Measurements from ENCODE around the gene TRIM17. TPM values are rescaled to one million over a fixed set of nuclear protein-coding genes. Genes with fewer than 3 reads are reported as not detected.

The TRIM17 gene
- total and polyA plus RNA-seq, 12 donors = 0.17 to 7.4 (median 0.96) TPM; not detected in 3

DNA sequence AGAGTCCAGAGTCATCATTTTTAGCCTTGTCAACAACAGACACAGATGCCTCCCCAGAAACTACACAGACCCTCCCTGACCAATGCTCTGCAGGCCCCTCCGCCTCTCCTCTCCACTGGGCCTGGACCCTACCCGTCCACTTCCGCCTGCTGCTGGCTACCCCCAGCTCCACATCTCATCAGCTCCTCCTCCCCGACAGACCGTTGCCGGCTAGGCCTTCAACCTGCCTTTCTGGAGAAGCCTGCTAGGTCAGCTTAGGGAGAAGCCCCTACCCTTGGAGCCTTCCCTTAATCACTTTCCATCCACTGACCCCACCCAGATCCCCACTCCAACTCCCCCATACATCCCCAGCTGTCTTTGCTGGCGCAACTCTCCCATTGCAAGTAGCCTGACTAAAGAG lies 1.4 kb downstream of the TRIM17 start:
- TF ChIP-seq, protein P1, sequence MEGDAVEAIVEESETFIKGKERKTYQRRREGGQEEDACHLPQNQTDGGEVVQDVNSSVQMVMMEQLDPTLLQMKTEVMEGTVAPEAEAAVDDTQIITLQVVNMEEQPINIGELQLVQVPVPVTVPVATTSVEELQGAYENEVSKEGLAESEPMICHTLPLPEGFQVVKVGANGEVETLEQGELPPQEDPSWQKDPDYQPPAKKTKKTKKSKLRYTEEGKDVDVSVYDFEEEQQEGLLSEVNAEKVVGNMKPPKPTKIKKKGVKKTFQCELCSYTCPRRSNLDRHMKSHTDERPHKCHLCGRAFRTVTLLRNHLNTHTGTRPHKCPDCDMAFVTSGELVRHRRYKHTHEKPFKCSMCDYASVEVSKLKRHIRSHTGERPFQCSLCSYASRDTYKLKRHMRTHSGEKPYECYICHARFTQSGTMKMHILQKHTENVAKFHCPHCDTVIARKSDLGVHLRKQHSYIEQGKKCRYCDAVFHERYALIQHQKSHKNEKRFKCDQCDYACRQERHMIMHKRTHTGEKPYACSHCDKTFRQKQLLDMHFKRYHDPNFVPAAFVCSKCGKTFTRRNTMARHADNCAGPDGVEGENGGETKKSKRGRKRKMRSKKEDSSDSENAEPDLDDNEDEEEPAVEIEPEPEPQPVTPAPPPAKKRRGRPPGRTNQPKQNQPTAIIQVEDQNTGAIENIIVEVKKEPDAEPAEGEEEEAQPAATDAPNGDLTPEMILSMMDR (IDR thresholded peaks at IDR 0.05) = no peak
- no peak for TF ChIP-seq POLR2A (IDR thresholded peaks at IDR 0.05)
- intact Hi-C loops (cut with DNase I) = no loop called here
- Histone ChIP-seq H3K27me3 (peaks cover 14% of the 10 kb centered on the region), H3K4me3 (no peak overlapping the region), H3K27ac (no peak overlapping the region), H3K36me3 (replicated peaks in 1 of 2) (no peaks in the 10 kb centered on the region), H3K9me3 (replicated peaks in 1 of 3) (no peaks in the 10 kb centered on the region), H3K4me1 (replicated peaks in 1 of 2) (peaks cover 8 to 14% of the 10 kb centered on the region in 2 donors)
- 39 to 59% (median 55%) methylated on average over 7 of the region's 7 CpGs for WGBS, 4 donors
- DNase-seq = no peak

DNA sequence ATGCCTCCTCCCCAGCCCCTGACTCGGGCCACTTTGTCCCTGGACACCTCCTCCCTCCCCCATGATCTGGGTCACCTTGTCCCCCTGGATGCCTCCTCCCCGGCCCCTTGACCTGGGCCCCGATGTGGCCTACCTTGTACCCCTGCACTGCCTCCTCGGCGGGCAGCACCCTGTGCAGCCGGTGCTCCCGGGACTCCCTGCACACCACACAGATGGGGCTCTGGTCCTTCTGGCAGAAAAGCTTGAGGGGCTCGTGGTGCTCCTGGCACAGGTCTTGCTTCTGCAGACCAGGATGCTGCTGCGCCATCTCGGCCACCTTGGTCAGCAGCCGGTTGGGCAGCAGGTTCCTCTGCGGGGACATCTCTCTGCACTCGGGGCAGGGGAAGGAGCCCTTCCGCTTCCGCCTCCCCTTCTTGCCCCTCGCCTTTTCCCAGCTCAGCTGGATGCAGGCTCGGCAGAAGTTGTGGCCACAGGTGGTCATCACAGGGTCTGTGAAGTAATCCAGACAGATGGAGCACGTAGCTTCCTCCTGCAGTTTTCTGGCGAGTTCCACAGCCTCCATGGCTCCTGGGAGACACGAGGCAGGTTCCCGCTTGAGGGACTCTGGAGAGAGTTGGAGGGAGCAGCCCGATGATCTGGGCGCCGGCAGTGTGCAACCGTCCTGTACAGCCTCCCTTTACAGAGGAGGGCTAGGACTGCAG lies 2.0 kb downstream of the TRIM17 start:
- WGBS, 4 donors = 78 to 90% (median 82%) methylated on average over 8 to 25 of the region's 25 CpGs
- peaks cover 8 to 14% of the 10 kb centered on the region in 2 donors for H3K4me1 ChIP-seq (replicated peaks in 1 of 2)
- TF ChIP-seq, protein P1 (IDR thresholded peaks at IDR 0.05) = no peak
- TF ChIP-seq POLR2A (IDR thresholded peaks at IDR 0.05) = no peak
- peaks cover 14% of the 10 kb centered on the region for H3K27me3 ChIP-seq
- H3K4me3 ChIP-seq = no peak overlapping the region
- no peak for DNase-seq
- H3K27ac ChIP-seq = no peak overlapping the region
- intact Hi-C loops (cut with DNase I) = no loop called here
- H3K36me3 ChIP-seq (replicated peaks in 1 of 2) = no peaks in the 10 kb centered on the region
- H3K9me3 ChIP-seq (replicated peaks in 1 of 3) = no peaks in the 10 kb centered on the region

DNA sequence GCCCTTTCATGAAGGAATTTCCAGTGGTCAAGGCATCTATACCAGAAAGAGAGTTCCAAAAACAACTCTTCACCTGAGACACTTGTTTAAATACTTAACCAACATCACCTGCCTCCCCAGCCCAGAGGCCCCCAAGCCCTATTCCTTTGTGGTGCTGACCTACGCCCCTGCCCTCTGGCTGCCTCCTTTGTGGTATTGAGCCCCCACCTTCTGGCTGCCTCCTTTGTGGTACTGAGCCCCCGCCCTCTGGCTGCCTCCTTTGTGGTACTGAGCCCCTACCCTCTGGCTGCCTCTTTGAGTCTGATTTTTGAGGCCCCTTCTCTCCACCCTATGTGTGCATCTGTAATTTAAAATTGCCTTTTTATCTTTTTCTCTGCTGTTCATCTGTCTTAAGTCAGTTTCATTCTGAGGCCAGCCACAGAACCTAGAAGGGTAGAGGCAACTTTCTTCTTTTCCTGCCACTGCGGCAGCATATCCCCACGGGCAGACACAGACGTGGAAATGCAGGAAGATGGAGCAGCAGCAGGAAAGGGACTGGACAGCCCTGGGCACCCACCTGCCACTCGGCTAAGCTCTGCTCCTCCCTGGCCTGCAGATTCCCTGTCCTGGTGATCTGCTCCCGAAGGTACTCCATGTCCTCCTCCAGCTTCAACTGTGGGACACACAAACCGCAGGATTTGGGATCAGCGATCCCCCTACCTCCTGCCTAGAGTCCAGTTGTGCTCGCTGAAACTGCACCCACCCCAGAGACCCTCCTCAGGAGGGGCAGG lies 3.2 kb downstream of the TRIM17 start:
- Histone ChIP-seq H3K4me1 (replicated peaks in 1 of 2) (peaks cover 8 to 14% of the 10 kb centered on the region in 2 donors), H3K27me3 (peaks cover 14% of the 10 kb centered on the region), H3K4me3 (no peak overlapping the region), H3K27ac (no peak overlapping the region), H3K36me3 (replicated peaks in 1 of 2) (no peaks in the 10 kb centered on the region), H3K9me3 (replicated peaks in 1 of 3) (no peaks in the 10 kb centered on the region)
- no peak for TF ChIP-seq POLR2A (IDR thresholded peaks at IDR 0.05)
- TF ChIP-seq, protein P1 (IDR thresholded peaks at IDR 0.05) = no peak
- DNase-seq = no peak
- 84 to 95% (median 91%) methylated on average over 9 to 10 of the region's 10 CpGs for WGBS, 4 donors
- intact Hi-C loops (cut with DNase I) = no loop called here

DNA sequence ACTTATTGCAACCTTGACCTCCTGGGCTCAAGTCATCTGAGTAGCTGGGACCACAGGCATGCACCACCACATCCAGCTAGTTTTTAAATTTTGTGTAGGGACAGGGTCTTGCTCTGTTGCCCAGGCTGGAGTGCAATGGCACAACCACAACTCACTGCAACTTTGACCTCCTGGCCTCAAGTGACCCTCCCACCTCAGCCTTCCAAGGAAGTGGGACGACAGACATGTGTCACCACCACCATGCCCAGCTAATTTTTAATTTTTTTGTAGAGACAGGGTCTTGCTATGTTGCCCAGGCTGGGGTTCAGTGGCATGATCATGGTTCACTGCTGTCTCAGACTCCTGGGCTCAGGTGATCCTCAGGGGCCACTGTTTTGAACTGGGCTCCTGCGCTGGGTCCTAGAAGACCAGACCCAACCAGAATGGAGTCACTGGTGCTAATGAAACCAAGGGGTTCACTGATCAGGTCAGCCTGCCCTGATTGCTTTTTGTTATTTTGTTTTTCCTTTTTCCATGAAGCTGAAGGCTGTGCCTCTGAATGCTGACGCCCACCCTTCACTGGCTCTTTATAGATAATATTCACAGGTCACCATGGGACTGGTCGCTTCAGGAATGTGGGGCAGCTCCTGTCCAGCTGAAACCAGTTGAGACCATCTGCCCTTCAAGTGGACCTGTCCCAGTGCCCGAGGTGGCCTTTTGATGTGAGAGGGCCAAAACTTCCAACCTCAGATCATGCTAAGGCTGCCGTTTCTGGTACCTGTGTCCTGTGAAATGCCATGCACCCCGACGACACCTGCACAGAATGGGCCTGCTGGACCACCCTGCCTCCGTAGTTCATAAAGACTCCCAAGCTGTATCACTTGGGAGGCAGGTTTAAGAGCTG lies 4.9 kb downstream of the TRIM17 start:
- intact Hi-C loops (cut with DNase I) = no loop called here
- WGBS, 4 donors = 87 to 93% (median 90%) methylated on average over 8 to 9 of the region's 9 CpGs
- Histone ChIP-seq H3K4me3 (no peak overlapping the region), H3K27ac (no peak overlapping the region), H3K4me1 (replicated peaks in 1 of 2) (peaks cover 15 to 20% of the 10 kb centered on the region in 2 donors), H3K27me3 (peaks cover 9% of the 10 kb centered on the region), H3K9me3 (replicated peaks in 1 of 3) (no peaks in the 10 kb centered on the region), H3K36me3 (replicated peaks in 1 of 2) (no peaks in the 10 kb centered on the region)
- TF ChIP-seq, protein P1 (IDR thresholded peaks at IDR 0.05) = no peak
- no peak for TF ChIP-seq POLR2A (IDR thresholded peaks at IDR 0.05)
- DNase-seq = no peak

All from adrenal gland (tissue), 12 donors.